ENCODE measurements around the gene SLC25A34. TPM values are rescaled to one million over a fixed set of nuclear protein-coding genes. Genes with fewer than 3 reads are reported as not detected.

The SLC25A34 gene
- total RNA-seq, 3 donors from 2014 or later (not counting 1 experiment from before 2014, with no cell fraction given), result 0.73 to 1.8 (median 1.6) TPM

GRCh38 chr1:15760520-15761211 is 24.6 kb downstream of the SLC25A34 start:
- Mint-ChIP-seq H3K4me3 (no peak overlapping the region), H3K27ac (no peak overlapping the region), H3K9me3 (no peaks in the 10 kb centered on the region), H3K36me3 (no peaks in the 10 kb centered on the region), H3K4me1 (peaks cover 0 to 5% of the 10 kb centered on the region in 2 donors), H3K27me3 (ENCODE audit: low read depth in 2 of 2) (peaks cover 36 to 43% of the 10 kb centered on the region in 2 donors)
- Histone ChIP-seq H3K9me3 (ENCODE audit: control insufficient read depth, insufficient read depth, low read length) (no peaks in the 10 kb centered on the region), H3K27me3 (ENCODE audit: control insufficient read depth, insufficient read depth, low read length) (peaks cover 26% of the 10 kb centered on the region), H3K27ac (ENCODE audit: low read length) (no peak overlapping the region), H3K4me1 (ENCODE audit: control insufficient read depth, insufficient read depth, low read length) (peaks cover 10% of the 10 kb centered on the region), H3K4me3 (ENCODE audit: low read length) (no peak overlapping the region), H3K36me3 (ENCODE audit: control insufficient read depth, insufficient read depth, low read length) (no peaks in the 10 kb centered on the region)
- DNase-seq, result no peak
- 65% methylated on average over 12 of the region's 12 CpGs for WGBS (ENCODE audit: insufficient coverage)
- ATAC-seq, result no peak
- intact Hi-C loops (cut with micrococcal nuclease), result no loop called here
- no peak for TF ChIP-seq CTCF (IDR thresholded peaks at IDR 0.05)

- H3K9me3 Mint-ChIP-seq, result no peaks in the 10 kb centered on the region
- no peak overlapping the region for H3K4me3 Mint-ChIP-seq
- WGBS (ENCODE audit: insufficient coverage), result 53% methylated on average over 7 of the region's 8 CpGs
- no peak for DNase-seq
- H3K4me1 ChIP-seq (ENCODE audit: control insufficient read depth, insufficient read depth, low read length), result peaks cover 6% of the 10 kb centered on the region
- H3K4me3 ChIP-seq (ENCODE audit: low read length), result no peak overlapping the region
- no peak overlapping the region for H3K27ac ChIP-seq (ENCODE audit: low read length)
- TF ChIP-seq CTCF (IDR thresholded peaks at IDR 0.05), result no peak
- ATAC-seq, result no peak
- H3K9me3 ChIP-seq (ENCODE audit: control insufficient read depth, insufficient read depth, low read length), result no peaks in the 10 kb centered on the region
- no peaks in the 10 kb centered on the region for H3K36me3 ChIP-seq (ENCODE audit: control insufficient read depth, insufficient read depth, low read length)
- peaks cover 36 to 39% of the 10 kb centered on the region in 2 donors for H3K27me3 Mint-ChIP-seq (ENCODE audit: low read depth in 2 of 2)
- H3K27ac Mint-ChIP-seq, result no peak overlapping the region
- intact Hi-C loops (cut with micrococcal nuclease), result no loop called here
- H3K27me3 ChIP-seq (ENCODE audit: control insufficient read depth, insufficient read depth, low read length), result peaks cover 22% of the 10 kb centered on the region
- no peaks in the 10 kb centered on the region for H3K4me1 Mint-ChIP-seq
- no peaks in the 10 kb centered on the region for H3K36me3 Mint-ChIP-seq
These were observed 25.5 kb downstream of the SLC25A34 start for GRCh38 chr1:15761366-15762128.

GRCh38 chr1:15762546-15762945 is 26.5 kb downstream of the SLC25A34 start:
- no peak for ATAC-seq
- intact Hi-C loops (cut with micrococcal nuclease), result no loop called here
- Histone ChIP-seq H3K4me3 (ENCODE audit: low read length) (no peak overlapping the region), H3K27ac (ENCODE audit: low read length) (no peak overlapping the region), H3K27me3 (ENCODE audit: control insufficient read depth, insufficient read depth, low read length) (peaks cover 19% of the 10 kb centered on the region), H3K9me3 (ENCODE audit: control insufficient read depth, insufficient read depth, low read length) (no peaks in the 10 kb centered on the region), H3K36me3 (ENCODE audit: control insufficient read depth, insufficient read depth, low read length) (no peaks in the 10 kb centered on the region), H3K4me1 (ENCODE audit: control insufficient read depth, insufficient read depth, low read length) (peaks cover 4% of the 10 kb centered on the region)
- H3K36me3 Mint-ChIP-seq, result no peaks in the 10 kb centered on the region
- no peak for DNase-seq
- H3K4me3 Mint-ChIP-seq, result no peak overlapping the region
- no peaks in the 10 kb centered on the region for H3K4me1 Mint-ChIP-seq
- H3K27me3 Mint-ChIP-seq (ENCODE audit: low read depth in 2 of 2), result peaks cover 28 to 33% of the 10 kb centered on the region in 2 donors
- TF ChIP-seq CTCF (IDR thresholded peaks at IDR 0.05), result no peak
- H3K27ac Mint-ChIP-seq, result no peak overlapping the region
- H3K9me3 Mint-ChIP-seq, result no peaks in the 10 kb centered on the region
- WGBS (ENCODE audit: insufficient coverage), result 82% methylated on average over 10 of the region's 10 CpGs
